ENCODE measurements around the gene DENND5B.

GRCh38 chr12:31612819-31613218 is 21.9 kb upstream of the DENND5B start:
- TF ChIP-seq POLR2AphosphoS5 (IDR thresholded peaks at IDR 0.05) (no peak), POLR2A (IDR thresholded peaks at IDR 0.05) (no peak)

All from stomach (tissue), 4 donors.